ENCODE data around the gene ZBED4. TPM values are rescaled to one million over a fixed set of nuclear protein-coding genes. Genes with fewer than 3 reads are reported as not detected.
"Not testable (repeated sequence)": the region's sequence is repeated elsewhere in the genome, so short reads cannot be mapped to it uniquely, and the experiment has no call there.

ZBED4 gene
- total RNA-seq, 2 donors from 2014 or later: 18.3 to 30.7 TPM

DNA sequence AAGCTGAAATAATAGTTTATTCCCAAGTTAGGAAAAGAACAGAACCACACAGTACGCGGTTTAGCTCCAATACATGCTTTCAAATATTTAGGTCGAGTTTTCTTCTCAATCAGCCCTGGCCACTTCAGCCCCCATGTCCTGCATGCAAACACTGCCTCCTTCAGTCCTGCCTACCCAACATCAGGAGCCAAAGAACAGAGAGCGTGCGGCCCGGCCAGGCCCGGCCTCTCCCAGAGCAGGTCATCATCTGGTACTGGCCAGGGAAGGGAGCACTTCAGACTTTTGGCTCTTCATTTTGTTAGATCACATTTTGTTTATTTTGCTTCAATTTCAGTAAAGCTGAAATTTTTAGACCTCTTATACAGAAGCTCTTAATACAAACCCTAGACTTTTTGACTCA lies 32.7 kb upstream of the ZBED4 start:
- DNase-seq (ENCODE audit: low spot score) (peak; percentile 2), ATAC-seq (no peak)
- no peak overlapping the region for H3K4me3 Mint-ChIP-seq
- H3K4me1 Mint-ChIP-seq (ENCODE audit: low read depth in 2 of 2): peaks cover 36 to 37% of the 10 kb centered on the region in 2 donors
- no peaks in the 10 kb centered on the region for H3K27me3 Mint-ChIP-seq
- peaks cover 15% of the 10 kb centered on the region for H3K36me3 Mint-ChIP-seq
- peak overlapping the region in 1 of 2 donors; percentile 23 for H3K27ac Mint-ChIP-seq
- H3K9me3 Mint-ChIP-seq: no peaks in the 10 kb centered on the region

DNA sequence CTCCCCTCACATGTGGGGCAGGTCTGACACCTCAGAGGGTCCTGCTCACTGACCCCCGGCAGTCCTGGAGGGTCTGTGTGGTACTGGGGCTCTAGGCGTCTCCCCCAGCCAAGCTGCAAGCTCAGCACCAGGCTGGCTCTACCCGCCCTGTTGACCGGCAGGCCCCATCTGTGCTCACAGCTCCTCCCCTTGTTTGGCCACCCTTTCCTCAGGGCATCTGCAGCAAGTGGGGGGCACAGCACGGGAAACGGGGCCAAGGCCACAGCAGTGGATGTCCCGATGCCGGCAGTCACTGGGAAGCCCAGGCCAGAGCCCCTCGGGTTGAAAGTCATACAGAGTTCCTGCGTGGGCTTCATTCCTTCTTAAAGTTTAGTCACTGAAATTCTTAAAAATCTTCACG lies 31.9 kb upstream of the ZBED4 start:
- not testable (repeated sequence) for H3K27me3 Mint-ChIP-seq, H3K4me3 Mint-ChIP-seq, ATAC-seq, H3K27ac Mint-ChIP-seq, H3K9me3 Mint-ChIP-seq
- H3K4me1 Mint-ChIP-seq (ENCODE audit: low read depth in 2 of 2): peaks cover 40% of the 10 kb centered on the region in 2 donors
- DNase-seq (ENCODE audit: low spot score): peak; percentile 23
- H3K36me3 Mint-ChIP-seq: peaks cover 15% of the 10 kb centered on the region

DNA sequence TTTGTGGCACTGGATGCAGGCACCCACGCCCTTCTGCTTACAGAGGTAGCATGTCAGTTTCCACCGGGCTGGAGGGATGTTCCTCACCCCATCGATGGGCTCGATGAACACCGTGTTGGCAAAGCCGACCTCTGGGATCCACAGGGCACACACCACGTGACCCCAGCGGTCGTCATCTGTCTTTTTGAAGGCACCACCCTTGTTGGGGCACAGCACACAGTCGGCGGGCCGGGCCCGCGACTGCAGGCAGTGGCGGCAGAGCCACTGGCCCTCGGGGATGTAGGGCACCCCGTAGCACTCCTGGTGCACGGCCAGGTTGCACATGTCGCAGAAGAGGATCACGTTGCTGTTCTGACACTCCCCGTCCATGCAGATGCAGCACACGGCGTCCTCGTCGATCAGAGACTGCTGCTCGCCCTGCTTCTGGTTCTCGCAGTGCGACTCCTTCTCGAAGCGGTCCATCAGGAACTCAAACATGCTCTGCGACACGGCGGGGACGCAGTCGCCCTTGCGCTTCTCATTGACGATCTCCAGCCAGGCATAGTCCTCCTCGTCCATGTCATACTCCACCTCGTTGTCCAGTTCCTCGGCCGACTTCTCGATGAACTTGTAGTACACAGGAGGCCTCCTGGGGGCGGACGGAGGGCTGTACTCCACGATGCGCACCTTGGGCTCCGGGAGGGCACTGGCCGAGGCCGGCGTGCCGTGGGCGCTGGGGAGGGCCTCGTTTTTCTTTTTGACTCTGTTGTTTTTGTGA lies 30.2 kb upstream of the ZBED4 start:
- Mint-ChIP-seq H3K27me3 (no peaks in the 10 kb centered on the region), H3K4me1 (ENCODE audit: low read depth in 2 of 2) (peaks cover 27 to 28% of the 10 kb centered on the region in 2 donors), H3K9me3 (no peaks in the 10 kb centered on the region), H3K4me3 (peak overlapping the region; percentile 60), H3K36me3 (peaks cover 14% of the 10 kb centered on the region), H3K27ac (peak overlapping the region in 1 of 2 donors; percentile 0)
- DNase-seq (ENCODE audit: low spot score): no peak
- no peak for ATAC-seq

DNA sequence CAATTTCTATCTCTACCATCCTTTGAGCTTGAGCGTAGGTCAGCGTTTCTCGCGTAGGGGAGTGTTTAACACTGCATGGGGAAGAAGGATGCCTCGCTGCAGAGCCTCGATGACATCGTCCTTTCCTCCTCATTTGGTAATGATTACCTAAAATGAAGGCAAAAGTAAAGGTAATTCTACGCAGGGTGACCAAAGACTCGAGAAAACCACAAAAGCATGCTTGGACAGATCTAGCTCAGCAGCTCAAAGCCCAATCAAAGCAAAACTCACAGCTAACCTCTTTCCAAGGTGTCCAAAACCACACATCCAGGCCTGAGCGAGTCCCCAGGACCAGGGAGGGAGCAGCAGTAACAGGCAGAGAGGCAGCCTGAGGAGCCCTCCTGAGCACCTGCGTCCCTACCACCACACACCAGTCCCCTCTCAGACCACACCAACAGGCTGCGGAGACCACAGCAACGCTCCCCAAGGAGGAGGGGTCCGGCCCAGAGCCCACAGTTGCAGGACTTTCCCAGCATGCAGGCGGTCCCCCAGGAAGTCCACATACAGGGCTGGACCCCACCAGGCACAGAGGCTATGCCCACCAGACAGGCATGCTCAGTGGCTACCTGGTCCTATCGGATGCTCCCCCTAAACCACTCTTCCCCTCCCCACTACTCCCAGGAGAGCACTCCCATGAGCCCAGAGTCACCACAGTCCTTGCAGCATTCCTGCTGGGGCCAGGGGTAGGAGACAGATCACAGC lies 29.3 kb upstream of the ZBED4 start:
- H3K4me1 Mint-ChIP-seq (ENCODE audit: low read depth in 2 of 2): peaks cover 27 to 28% of the 10 kb centered on the region in 2 donors
- H3K9me3 Mint-ChIP-seq: no peaks in the 10 kb centered on the region
- peak overlapping the region; percentile 60 for H3K4me3 Mint-ChIP-seq
- peak in 1 of 2 donors; percentile 32 for ATAC-seq
- H3K27me3 Mint-ChIP-seq: no peaks in the 10 kb centered on the region
- DNase-seq (ENCODE audit: low spot score): no peak
- peaks cover 9% of the 10 kb centered on the region for H3K36me3 Mint-ChIP-seq
- peak overlapping the region in 1 of 2 donors; percentile 0 for H3K27ac Mint-ChIP-seq

DNA sequence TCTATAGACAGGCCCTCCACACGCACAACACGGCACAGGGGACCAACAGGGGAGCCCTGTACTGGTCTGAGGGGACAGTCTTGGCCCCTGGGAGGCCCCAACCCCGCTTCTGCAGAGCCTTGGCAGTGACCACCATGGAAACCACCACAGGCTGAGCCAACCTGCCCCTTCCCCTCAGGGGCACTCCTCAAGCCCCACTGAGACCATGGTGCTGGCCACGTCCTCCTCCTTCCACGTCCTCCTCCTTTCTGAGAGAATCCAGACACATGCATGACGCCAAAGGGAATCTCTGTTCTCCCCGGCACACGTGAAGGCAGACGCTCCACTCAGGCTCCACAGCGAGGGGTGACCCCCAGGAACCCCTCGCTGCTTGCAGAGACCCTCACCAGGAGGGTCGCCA lies 28.7 kb upstream of the ZBED4 start:
- no peak for DNase-seq (ENCODE audit: low spot score)
- Mint-ChIP-seq H3K27ac (peak overlapping the region; percentile 0 to 88), H3K27me3 (no peaks in the 10 kb centered on the region), H3K36me3 (peaks cover 9% of the 10 kb centered on the region), H3K9me3 (no peaks in the 10 kb centered on the region), H3K4me1 (ENCODE audit: low read depth in 2 of 2) (peaks cover 28 to 31% of the 10 kb centered on the region in 2 donors), H3K4me3 (peak overlapping the region; percentile 94)
- ATAC-seq: no peak

DNA sequence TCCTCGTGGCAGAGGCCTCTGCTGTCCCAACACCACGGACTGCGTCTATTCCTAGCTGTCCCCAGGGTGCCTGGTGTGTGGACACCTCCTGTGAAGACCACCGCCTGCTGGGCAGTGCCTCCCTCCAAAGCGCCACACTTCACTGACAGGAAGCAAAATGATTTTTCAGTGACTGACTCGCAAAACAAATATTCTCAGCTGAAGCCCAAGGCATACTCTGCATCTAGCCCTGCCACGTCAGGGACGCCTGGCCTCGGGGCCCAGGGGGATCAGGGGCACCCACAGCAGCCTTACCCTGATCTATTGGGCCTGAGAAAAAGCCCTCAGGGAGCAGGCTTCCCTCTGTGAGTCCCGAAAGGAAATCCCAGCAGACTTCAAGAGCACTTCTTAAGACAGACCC lies 28.2 kb upstream of the ZBED4 start:
- ATAC-seq (no peak), DNase-seq (ENCODE audit: low spot score) (no peak)
- H3K36me3 Mint-ChIP-seq: peaks cover 9% of the 10 kb centered on the region
- H3K4me1 Mint-ChIP-seq (ENCODE audit: low read depth in 2 of 2): peaks cover 28 to 31% of the 10 kb centered on the region in 2 donors
- no peaks in the 10 kb centered on the region for H3K27me3 Mint-ChIP-seq
- H3K4me3 Mint-ChIP-seq: peak overlapping the region; percentile 94
- peak overlapping the region; percentile 84 to 88 for H3K27ac Mint-ChIP-seq
- no peaks in the 10 kb centered on the region for H3K9me3 Mint-ChIP-seq

DNA sequence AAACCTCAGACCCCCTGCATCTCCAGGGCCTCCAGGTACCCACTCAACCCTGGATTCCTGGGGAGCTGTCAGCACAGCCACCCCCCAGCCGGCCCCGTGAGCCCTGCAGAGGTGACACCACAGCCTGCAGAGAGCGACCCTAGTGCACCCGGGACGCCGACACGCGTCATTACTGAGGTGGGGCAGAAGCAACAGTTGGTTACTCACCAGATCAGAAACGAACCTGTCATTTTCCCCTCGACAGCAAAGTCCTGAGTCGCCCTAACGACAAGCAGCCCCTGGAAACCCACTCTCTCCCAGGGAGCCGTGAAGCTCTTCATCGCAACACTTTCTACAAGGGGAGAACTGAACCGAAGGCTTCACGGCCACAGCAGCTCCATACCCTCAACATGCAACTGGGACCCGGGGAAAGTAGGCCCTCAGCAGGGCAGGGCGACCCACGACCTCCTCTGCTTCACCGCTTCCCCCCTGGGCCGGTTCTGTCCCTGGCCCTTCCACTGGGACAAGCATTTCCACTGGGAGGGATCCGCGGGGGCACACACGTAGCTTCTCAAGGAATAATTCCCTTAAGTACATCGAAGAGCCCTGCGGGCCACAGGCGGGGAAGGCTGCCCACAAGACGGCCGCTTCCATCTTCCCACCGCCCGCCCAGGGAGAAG lies 27.6 kb upstream of the ZBED4 start:
- DNase-seq (ENCODE audit: low spot score) (no peak), ATAC-seq (peak in 1 of 2 donors; percentile 68)
- Mint-ChIP-seq H3K27ac (peak overlapping the region; percentile 84 to 88), H3K36me3 (peaks cover 9% of the 10 kb centered on the region), H3K4me1 (ENCODE audit: low read depth in 2 of 2) (peaks cover 28 to 31% of the 10 kb centered on the region in 2 donors), H3K9me3 (no peaks in the 10 kb centered on the region), H3K4me3 (peak overlapping the region; percentile 94), H3K27me3 (no peaks in the 10 kb centered on the region)

DNA sequence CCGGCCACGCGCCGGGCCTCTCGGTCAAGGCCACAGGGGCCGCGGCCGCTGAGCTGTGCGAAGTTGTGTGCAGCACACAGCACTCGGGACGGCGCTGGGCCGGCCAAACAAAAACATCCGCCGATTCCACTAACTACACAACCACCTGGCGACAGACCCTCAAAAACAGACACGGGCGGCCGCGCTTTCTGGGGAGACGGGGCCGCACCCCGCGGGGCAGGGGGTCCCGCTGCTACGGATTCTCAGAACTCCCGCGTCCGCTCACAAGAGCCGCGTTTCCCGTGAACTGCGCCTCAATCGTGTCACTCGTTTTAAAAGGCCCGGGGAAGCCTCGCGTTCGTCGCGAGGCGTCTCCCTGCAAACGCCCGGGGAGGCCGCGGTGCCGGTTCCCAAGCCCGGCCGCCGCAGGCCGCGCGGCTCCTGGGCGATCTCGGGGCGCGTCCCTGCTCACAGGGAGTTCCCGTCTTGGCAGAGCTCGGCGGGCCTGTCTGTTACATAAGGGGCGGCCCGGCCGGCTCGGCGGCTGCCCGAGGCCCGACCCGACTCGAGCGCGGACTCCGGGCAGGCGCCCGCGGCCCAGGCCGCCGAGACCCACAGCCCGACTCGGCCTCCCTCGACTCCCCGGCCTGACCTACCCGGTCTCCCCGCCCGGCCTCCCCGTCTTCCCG lies 26.9 kb upstream of the ZBED4 start:
- ATAC-seq (peak; percentile 50 to 62), DNase-seq (ENCODE audit: low spot score) (no peak)
- no peaks in the 10 kb centered on the region for H3K9me3 Mint-ChIP-seq
- peak overlapping the region; percentile 94 for H3K4me3 Mint-ChIP-seq
- peak overlapping the region; percentile 84 to 88 for H3K27ac Mint-ChIP-seq
- peaks cover 28 to 31% of the 10 kb centered on the region in 2 donors for H3K4me1 Mint-ChIP-seq (ENCODE audit: low read depth in 2 of 2)
- H3K27me3 Mint-ChIP-seq: no peaks in the 10 kb centered on the region
- H3K36me3 Mint-ChIP-seq: peaks cover 9% of the 10 kb centered on the region

DNA sequence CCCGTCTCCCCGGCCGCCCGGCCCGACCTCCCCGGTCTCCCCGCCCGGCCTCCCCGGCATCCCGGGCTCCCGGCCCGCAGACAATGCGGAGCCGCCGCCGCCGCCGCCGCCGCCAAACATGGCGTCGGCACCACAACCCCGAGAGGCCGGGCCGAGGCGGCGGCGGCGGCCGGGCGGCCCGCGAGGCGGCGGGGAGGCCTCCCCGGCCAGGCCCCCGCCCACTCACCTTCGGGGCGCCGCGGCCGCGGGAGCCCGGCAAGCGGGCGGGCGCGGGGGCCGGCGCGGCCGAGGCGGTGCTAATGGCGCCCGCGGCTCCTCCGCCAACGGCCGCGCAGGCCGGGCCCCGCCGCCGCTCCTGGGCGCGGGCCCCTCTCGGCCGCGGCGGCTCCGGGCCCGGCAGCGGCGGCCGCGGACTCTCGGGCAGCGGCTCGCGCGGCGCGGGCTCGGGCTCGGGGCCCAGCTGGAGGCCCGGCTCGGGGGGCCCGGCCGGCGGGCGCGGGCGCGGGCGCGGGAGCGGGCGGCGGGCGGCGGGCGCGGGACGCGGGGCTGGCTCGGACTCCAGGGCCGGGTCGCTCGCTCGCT lies 26.3 kb upstream of the ZBED4 start:
- ATAC-seq: peak; percentile 47 to 67
- H3K27ac Mint-ChIP-seq: no peak overlapping the region
- no peaks in the 10 kb centered on the region for H3K9me3 Mint-ChIP-seq
- no peak overlapping the region for H3K4me3 Mint-ChIP-seq
- H3K27me3 Mint-ChIP-seq: no peaks in the 10 kb centered on the region
- peaks cover 9% of the 10 kb centered on the region for H3K36me3 Mint-ChIP-seq
- no peak for DNase-seq (ENCODE audit: low spot score)
- H3K4me1 Mint-ChIP-seq (ENCODE audit: low read depth in 2 of 2): peaks cover 28 to 31% of the 10 kb centered on the region in 2 donors

DNA sequence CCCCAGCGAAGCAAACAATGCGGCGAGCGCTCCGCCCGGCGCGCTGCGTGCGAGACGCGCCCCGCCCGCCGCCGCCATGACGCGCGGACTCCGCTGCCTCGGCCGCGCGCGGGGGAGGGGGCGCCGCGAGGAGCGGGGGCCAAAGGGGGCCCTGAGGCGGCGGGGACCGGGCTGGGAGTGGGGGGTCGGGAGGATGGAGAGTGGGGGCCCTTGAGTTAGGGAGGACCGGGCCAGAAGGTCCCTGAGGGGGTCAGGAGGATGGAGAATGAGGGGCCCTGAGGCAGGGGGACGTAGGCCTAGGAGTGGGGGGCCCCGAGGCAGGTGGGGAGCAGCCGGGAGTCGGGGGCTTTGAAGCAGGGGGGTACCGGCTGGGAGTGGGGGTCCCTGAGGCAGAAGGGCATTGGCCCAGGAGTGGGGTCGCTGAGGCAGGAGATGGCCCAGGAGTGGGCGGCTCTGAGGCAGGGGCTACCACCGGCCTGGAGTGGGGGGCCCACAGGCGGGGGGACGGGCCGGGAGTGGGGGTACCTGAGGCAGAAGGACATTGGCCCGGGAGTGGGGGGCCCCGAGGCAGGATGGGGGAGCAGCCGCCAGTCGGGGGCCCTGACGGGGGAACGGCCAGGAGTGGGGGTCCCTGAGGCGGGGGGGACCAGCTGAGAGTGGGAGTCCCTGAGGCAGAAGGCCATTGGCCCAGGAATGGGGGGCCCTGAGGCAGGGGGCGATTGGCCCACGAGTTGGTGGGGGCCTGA lies 25.6 kb upstream of the ZBED4 start, which contains the start of gene BRD1:
TSS of gene BRD1 (minus strand) at position 21 of the 746 bp plus-strand sequence. CDS start 3,556 bp downstream, outside the sequence.
- Mint-ChIP-seq H3K4me3 (peak within 1 kb of the TSS; percentile 94), H3K9me3 (no peaks in the 10 kb centered on the region), H3K36me3 (peaks cover 9% of the 10 kb centered on the region), H3K27me3 (no peaks in the 10 kb centered on the region), H3K27ac (peak within 1 kb of the TSS; percentile 84 to 88), H3K4me1 (ENCODE audit: low read depth in 2 of 2) (peaks cover 28 to 31% of the 10 kb centered on the region in 2 donors)
- DNase-seq (ENCODE audit: low spot score) (no peak), ATAC-seq (peak; percentile 75 to 81)

DNA sequence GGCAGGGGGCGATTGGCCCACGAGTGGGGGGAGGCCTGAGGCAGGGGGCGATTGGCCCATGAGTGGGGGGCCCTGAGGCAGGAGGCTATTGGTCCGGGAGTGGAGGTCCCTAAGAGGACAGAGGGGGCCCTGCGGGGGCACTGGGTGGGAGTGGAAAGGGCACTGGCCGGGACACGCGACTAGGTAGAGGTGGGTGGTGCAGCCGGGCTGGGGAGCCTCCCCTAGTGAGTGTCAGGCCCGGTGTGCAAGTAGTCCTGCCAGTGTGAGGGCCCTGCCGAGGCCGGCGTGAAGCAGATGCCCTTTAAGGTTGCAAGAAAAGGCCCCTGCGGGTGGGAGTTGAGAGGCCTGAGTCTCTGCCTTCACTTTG lies 25.1 kb upstream of the ZBED4 start:
- Mint-ChIP-seq H3K36me3 (peaks cover 7% of the 10 kb centered on the region), H3K4me3 (peak overlapping the region; percentile 17)

DNA sequence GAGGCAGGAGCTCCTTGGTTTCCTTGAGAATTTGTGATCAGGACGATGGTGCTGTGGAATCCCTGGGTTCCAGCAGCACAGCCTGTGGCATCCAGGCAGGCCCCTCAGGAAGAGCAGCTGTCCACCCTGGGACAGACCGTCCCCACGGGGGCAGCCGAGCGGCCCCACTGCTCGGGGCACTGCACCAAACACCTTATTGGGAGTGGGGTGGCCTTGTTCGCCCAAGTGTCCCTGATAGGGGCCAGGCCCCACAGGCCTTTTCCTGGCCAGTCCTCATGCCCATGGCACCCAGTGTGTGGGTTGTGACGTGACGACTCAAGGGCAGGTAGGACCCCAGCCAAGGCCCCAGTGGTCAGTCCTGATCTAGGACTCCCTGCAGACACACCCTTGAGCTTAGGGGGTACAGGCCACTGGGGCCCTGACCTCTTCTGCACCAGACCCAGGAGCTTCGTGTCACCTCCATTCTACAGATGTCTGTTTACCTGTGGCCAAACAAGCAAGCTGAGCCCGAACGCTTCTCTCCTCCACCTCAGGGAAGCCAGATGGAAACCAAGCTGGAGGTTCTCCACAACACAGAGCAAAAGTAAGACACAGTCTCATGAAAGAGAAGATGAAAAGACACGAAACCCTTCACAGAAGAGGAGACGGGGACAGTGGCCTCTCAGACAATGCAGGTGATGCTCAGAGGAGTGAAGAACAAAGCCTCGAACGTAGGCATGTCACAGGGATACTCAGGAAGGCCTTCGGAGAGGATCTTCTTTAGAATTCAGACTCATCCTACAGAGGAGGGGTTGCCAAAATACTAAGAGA lies 24.4 kb upstream of the ZBED4 start:
- H3K36me3 Mint-ChIP-seq: peaks cover under 1% of the 10 kb centered on the region
- H3K4me1 Mint-ChIP-seq (ENCODE audit: low read depth in 2 of 2): peaks cover 20 to 22% of the 10 kb centered on the region in 2 donors
- H3K9me3 Mint-ChIP-seq: no peaks in the 10 kb centered on the region
- peak overlapping the region; percentile 16 to 35 for H3K27ac Mint-ChIP-seq
- H3K4me3 Mint-ChIP-seq: peak overlapping the region; percentile 17
- no peaks in the 10 kb centered on the region for H3K27me3 Mint-ChIP-seq
- ATAC-seq: no peak
- DNase-seq (ENCODE audit: low spot score): no peak

More for the DNA sequence above, 25.1 kb upstream of the ZBED4 start:
- Mint-ChIP-seq H3K4me1 (ENCODE audit: low read depth in 2 of 2) (peaks cover 26 to 29% of the 10 kb centered on the region in 2 donors), H3K27ac (peak overlapping the region in 1 of 2 donors; percentile 16), H3K27me3 (no peaks in the 10 kb centered on the region), H3K9me3 (no peaks in the 10 kb centered on the region)
- DNase-seq (ENCODE audit: low spot score) (no peak), ATAC-seq (no peak)

All from natural killer cell treated with Interleukin-12 subunit alpha and Interleukin-12 subunit beta and Interleukin-15 and Interleukin-18, amount 100 ng/mL, for 72 hours (primary cell).